Measurements from ENCODE around the gene PRSS23. TPM values are rescaled to one million over a fixed set of nuclear protein-coding genes. Genes with fewer than 3 reads are reported as not detected.

Gene PRSS23
- 10 to 100 TPM; 46.8 to 68.3 TPM for total RNA-seq

GRCh38 chr11:86800076-86800959 lies at the start of gene PRSS23:
PRSS23 (plus strand) TSS chr11:86800542; CDS start chr11:86807644, 7,102 bp downstream.

Other genes with a start within 250 kb of the PRSS23 start
- 1 to 10 TPM; 1.4 to 3.3 TPM for gene ME3, start 127.9 kb upstream of the PRSS23 start, total RNA-seq
- gene FZD4, start 154.9 kb downstream of the PRSS23 start, total RNA-seq = 1 to 10 TPM; 4.8 to 5.0 TPM
- 10 to 100 TPM; 47.1 to 49.0 TPM for gene TMEM135, start 237.4 kb downstream of the PRSS23 start, total RNA-seq